Endometrial microvascular endothelial cells (primary cell): ENCODE results near the gene MEF2C. TPM values are rescaled to one million over a fixed set of nuclear protein-coding genes. Genes with fewer than 3 reads are reported as not detected.

Experiments used
- in situ Hi-C: cut with HindIII; loops from 2 replicates; pipeline ENCODE4 v1.10.0; 2017; ENCODE audit warnings: low sequenced_read_pairs, low pct_unique_long_range_greater_than_20kb; ENCODE audit errors: inconsistent ontology term
- total RNA-seq: library from RNA; depleted of rRNA; stranded (reverse); fragments of >200 nt; gene quantifications from one replicate; pipeline ENCODE4 v1.2.3, GENCODE V29; 2015; ENCODE audit errors: inconsistent ontology term

The MEF2C gene
- total RNA-seq, 1 donor from 2014 or later: 55.0 TPM

GRCh38 chr5:88836195-88836838 lies 46.7 kb downstream of the MEF2C start:
- in situ Hi-C loops: no loop called here

DNA sequence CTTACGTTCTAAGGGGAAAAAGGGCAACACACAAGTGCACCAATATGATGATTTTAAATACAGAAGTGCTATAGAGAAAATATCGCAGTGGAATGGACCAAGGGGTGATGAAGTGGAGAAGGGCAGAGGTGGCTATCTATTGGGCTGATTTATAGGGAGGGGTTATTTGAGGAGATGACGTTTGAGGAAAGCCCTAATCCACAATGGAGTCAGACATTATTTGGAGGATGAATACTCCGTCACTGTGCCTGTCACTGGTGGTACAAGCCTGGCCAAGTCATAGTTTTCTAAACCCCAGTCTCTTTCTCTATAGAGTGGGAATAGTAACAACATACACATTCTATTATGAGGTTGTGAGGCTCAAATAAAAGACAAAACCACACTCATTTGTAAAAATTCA lies 48.5 kb downstream of the MEF2C start:
- in situ Hi-C loops: no loop called here

- in situ Hi-C loops: no loop called here
Observed at GRCh38 chr5:88834131-88834462, 48.9 kb downstream of the MEF2C start.

GRCh38 chr5:88833371-88834130 lies 49.4 kb downstream of the MEF2C start:
- in situ Hi-C loops: no loop called here

GRCh38 chr5:88831816-88832215 lies 51.2 kb downstream of the MEF2C start:
- in situ Hi-C loops: no loop called here

DNA sequence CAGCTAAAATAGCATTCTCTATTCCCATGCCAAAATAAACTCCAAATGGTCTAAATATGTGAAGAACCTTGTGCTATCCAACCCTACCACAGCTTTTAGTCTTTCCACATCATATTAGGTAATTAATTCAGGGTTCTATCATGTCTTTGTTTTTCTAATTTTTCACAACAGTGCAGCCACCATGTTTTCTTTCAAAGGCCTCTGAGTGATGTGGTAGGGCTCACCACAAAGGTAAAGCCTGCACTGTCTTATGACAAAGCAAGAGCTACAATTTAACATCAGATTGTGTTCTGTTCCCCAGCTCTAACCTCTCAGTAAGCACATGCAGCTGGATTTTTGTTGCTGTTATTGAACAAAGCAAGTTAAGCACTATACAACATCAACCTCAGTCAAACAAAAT lies 52.4 kb downstream of the MEF2C start:
- in situ Hi-C loops: no loop called here

- in situ Hi-C loops: loop anchor here (5.0 kb wide), 1 partner anchor 42 kb away; no protein-coding TSS in a partner anchor
Observed at GRCh38 chr5:88829775-88830174, 53.2 kb downstream of the MEF2C start.

- in situ Hi-C loops: loop anchor here (5.0 kb wide), 1 partner anchor 42 kb away; no protein-coding TSS in a partner anchor
Observed at GRCh38 chr5:88829054-88829453, 53.9 kb downstream of the MEF2C start.

GRCh38 chr5:88827997-88828396 lies 55.0 kb downstream of the MEF2C start:
- in situ Hi-C loops: loop anchor here (5.0 kb wide), 1 partner anchor 41 kb away; no protein-coding TSS in a partner anchor

DNA sequence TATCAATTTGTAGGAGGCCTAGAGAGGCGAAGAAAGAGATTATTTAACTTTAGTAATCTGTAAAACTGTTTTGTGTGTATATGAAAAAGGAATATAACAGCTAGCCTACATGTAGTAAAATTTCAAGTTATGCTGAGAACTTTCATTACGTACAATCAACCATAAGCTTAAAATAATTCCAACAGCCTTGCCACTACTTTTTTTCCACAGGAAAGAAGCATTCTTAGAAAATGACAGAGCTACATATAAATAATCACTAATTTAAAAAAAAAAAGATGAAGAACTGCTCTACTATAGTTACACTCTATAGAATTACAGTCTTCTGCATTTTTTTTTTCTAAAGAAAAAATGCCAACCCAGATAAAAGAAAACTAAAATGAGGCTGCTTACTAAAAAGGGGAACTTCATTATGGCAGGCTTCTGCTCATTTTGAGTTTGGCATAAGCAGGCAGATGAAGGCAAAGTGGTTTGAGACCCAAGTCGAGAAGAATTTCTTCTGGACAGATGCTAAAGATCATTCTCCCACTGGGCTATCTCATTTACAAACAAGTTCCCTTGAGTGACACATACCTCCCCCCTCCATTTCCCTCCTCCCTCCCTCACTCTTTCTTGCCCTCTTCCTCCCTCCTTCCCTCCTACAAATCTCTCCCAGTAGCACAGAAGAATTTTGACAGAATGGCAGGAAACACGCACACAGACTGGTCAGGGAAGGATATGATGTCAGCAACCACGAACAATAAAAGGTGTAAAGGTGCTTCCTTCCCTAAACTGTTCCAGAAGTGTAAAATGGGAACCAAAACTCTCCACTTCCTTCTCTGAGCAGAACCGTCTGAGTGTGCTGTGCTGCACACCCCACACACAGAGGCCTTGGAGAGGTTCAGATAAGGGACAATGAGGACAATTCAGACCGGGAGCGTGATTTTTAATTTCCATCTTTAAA lies 56.1 kb downstream of the MEF2C start:
- in situ Hi-C loops: loop anchor here (5.0 kb wide), 1 partner anchor 40 kb away; no protein-coding TSS in a partner anchor

DNA sequence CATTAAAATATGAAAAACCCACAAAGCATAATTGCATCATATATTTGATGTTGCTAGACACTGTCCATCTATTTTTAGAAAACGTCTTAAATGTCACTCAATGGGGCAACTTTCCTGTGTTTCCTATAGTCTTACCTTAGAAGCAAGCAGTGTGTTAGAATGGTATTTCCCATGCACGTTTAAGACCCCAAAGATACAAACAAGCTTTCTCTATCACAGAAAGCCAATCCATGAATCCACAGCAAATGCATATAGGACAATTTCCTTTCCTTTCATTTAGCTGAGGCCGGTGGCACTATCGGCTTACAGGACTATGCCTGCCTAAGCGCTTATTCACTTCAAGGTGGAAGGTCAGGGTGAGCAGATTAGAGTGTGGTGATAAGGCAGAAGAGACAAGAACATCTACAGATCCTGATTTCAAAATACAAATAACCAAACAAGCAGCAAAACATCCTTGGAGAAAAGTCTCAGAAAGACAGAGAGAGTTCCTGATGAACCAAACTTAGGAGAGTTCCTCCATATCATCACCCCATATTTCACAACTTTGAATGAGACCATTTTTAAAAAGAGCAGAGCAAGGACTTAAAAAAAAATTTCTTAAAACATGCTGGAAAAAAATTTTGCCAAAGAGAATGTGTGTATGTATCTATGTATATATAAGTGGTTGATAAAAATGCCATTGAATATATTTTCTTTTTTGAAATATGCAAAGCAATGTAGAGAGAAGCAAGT lies 57.2 kb downstream of the MEF2C start:
- in situ Hi-C loops: loop anchor here (5.0 kb wide), 1 partner anchor 38 kb away; no protein-coding TSS in a partner anchor

- in situ Hi-C loops: loop anchor here (5.0 kb wide), 1 partner anchor 38 kb away; no protein-coding TSS in a partner anchor
Observed at GRCh38 chr5:88824892-88825583, 57.9 kb downstream of the MEF2C start.

- in situ Hi-C loops: no loop called here
Observed at GRCh38 chr5:88824141-88824540, 58.8 kb downstream of the MEF2C start.

DNA sequence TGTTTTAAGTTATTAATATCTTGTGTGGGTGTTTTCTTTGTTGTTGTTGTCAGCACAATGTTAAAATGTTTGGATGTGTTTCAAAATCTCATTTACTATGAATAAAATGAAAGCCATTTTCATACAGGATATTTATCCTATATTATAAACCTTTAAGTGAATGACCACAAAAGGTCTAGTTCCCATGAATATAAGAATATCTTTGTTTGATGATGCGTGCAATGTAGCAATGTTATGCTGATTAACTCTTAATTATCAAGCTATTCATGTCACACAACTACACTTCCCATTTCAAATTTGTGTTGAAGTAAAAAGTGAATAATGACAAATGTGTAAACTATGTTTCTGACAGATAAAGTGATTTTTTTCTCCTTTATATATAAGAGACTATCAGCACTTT lies 59.8 kb downstream of the MEF2C start:
- in situ Hi-C loops: no loop called here

DNA sequence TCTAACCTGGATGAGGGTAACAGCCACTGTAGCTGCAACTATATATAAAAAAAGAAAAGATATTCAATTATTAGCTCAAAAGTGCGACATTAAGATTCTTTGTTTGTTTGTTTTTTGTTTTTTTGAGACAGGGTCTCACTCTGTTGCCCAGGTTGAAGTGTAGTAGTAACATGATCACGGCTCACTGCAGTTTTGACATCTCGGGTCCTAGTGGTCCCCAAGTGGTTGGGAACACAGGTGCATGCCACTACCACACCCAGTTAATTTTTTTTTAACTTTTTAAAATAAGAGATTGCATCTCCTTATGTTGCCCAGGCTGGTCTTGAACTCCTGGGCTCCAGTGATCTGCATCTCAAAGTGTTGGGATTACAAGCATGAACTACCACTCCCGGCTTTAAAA lies 61.8 kb downstream of the MEF2C start:
- in situ Hi-C loops: no loop called here

- in situ Hi-C loops: no loop called here
Observed at GRCh38 chr5:88820581-88820980, 62.4 kb downstream of the MEF2C start.

- in situ Hi-C loops: no loop called here
Observed at GRCh38 chr5:88819301-88819999, 63.5 kb downstream of the MEF2C start.
